ENCODE results near the gene CDH24. TPM values are rescaled to one million over a fixed set of nuclear protein-coding genes. Genes with fewer than 3 reads are reported as not detected.

Gene CDH24
- total RNA-seq, 1 experiment from 2014 or later = 9.0 TPM

Other genes starting within 250 kb of the CDH24 start
- 0.85 TPM for gene SLC7A7, start 242.1 kb downstream of the CDH24 start, total RNA-seq (2021; ENCODE audit: unreplicated experiment)
- gene MRPL52, start 227.6 kb downstream of the CDH24 start, total RNA-seq (2021; ENCODE audit: unreplicated experiment) = 89.5 TPM
- 32.9 TPM for gene MMP14, start 220.9 kb downstream of the CDH24 start, total RNA-seq (2021; ENCODE audit: unreplicated experiment)
- gene LRP10, start 185.8 kb downstream of the CDH24 start, total RNA-seq (2021; ENCODE audit: unreplicated experiment) = 78.3 TPM
- gene REM2, start 174.3 kb downstream of the CDH24 start, total RNA-seq (2021; ENCODE audit: unreplicated experiment) = 0.18 TPM
- 47.2 TPM for gene RBM23, start 138.4 kb downstream of the CDH24 start, total RNA-seq (2021; ENCODE audit: unreplicated experiment)
- gene PRMT5, start 128.1 kb downstream of the CDH24 start, total RNA-seq (2021; ENCODE audit: unreplicated experiment) = 108 TPM
- 25.7 TPM for gene HAUS4, start 100.4 kb downstream of the CDH24 start, total RNA-seq (2021; ENCODE audit: unreplicated experiment)
- gene AJUBA, start 75.0 kb downstream of the CDH24 start, total RNA-seq (2021; ENCODE audit: unreplicated experiment) = 50.2 TPM
- gene C14orf93, start 47.4 kb downstream of the CDH24 start, total RNA-seq (2021; ENCODE audit: unreplicated experiment) = 5.6 TPM
- 149 TPM for gene PSMB5, start 22.6 kb downstream of the CDH24 start, total RNA-seq (2021; ENCODE audit: unreplicated experiment)
- not detected for gene PSMB11, start 15.3 kb downstream of the CDH24 start, total RNA-seq (2021; ENCODE audit: unreplicated experiment)
- gene ACIN1, start 37.6 kb upstream of the CDH24 start, total RNA-seq (2021; ENCODE audit: unreplicated experiment) = 162 TPM
- 39.6 TPM for gene C14orf119, start 38.0 kb upstream of the CDH24 start, total RNA-seq (2021; ENCODE audit: unreplicated experiment)
- gene CIROP, start 47.5 kb upstream of the CDH24 start, total RNA-seq (2021; ENCODE audit: unreplicated experiment) = not detected
- gene CEBPE, start 61.7 kb upstream of the CDH24 start, total RNA-seq (2021; ENCODE audit: unreplicated experiment) = not detected
- 0.90 TPM for gene SLC7A8, start 126.1 kb upstream of the CDH24 start, total RNA-seq (2021; ENCODE audit: unreplicated experiment)
- gene RNF212B, start 180.4 kb upstream of the CDH24 start, total RNA-seq (2021; ENCODE audit: unreplicated experiment) = not detected
- 7.6 TPM for gene HOMEZ, start 228.6 kb upstream of the CDH24 start, total RNA-seq (2021; ENCODE audit: unreplicated experiment)
- gene PPP1R3E, start 245.3 kb upstream of the CDH24 start, total RNA-seq (2021; ENCODE audit: unreplicated experiment) = 8.8 TPM
- 18.9 TPM for gene BCL2L2, start 249.3 kb upstream of the CDH24 start, total RNA-seq (2021; ENCODE audit: unreplicated experiment)